GM23338 (cell line): ENCODE results near the gene KRTAP10-1. TPM values are rescaled to one million over a fixed set of nuclear protein-coding genes. Genes with fewer than 3 reads are reported as not detected.

Experiments
- ATAC-seq: fragments of 200-7000 bp; cut with Tn5 transposase; 3 replicates; pipeline ENCODE4 v1.9.1; 2020
- DNase-seq: peaks from one replicate; pipeline ENCODE4 v3.0.0-alpha.2; 2015; ENCODE audit warnings: low spot score
- H2AFZ ChIP-seq: fragments of 200-600 bp; sonication (generic); 2 replicates; pipeline ENCODE4 v1.8.0; 2016; ENCODE audit warnings: antibody characterized with exemption, mild to moderate bottlenecking, moderate library complexity
- H3F3A ChIP-seq: fragments of 200-600 bp; sonication (generic); replicated peaks from 2 replicates; pipeline ENCODE4 v1.8.0; 2017; ENCODE audit warnings: antibody characterized with exemption, mixed run types, low read depth
- H3K27ac ChIP-seq: fragments of 200-600 bp; sonication (generic); 2 replicates; pipeline ENCODE4 v1.6.1; 2016; ENCODE audit warnings: low read depth
- H3K27me3 ChIP-seq: fragments of 200-600 bp; sonication (generic); 2 replicates; pipeline ENCODE4 v1.8.0; 2016; ENCODE audit warnings: mild to moderate bottlenecking, mixed run types, moderate library complexity; ENCODE audit not compliant: insufficient read depth
- H3K36me3 ChIP-seq: fragments of 200-600 bp; sonication (generic); 2 replicates; pipeline ENCODE4 v1.8.0; 2016; ENCODE audit warnings: mild to moderate bottlenecking; ENCODE audit not compliant: insufficient read depth
- H3K4me1 ChIP-seq: fragments of 200-600 bp; sonication (generic); 2 replicates; pipeline ENCODE4 v1.8.0; 2016; ENCODE audit warnings: mild to moderate bottlenecking, moderate library complexity; ENCODE audit not compliant: insufficient read depth
- H3K4me2 ChIP-seq: fragments of 200-600 bp; sonication (generic); 2 replicates; pipeline ENCODE4 v1.7.1; 2017; ENCODE audit warnings: mixed run types
- H3K4me3 ChIP-seq: fragments of 200-600 bp; sonication (generic); 2 replicates; pipeline ENCODE4 v1.6.1; 2016; ENCODE audit warnings: mixed run types
- H3K79me2 ChIP-seq: fragments of 200-600 bp; sonication (generic); replicated peaks from 2 replicates; pipeline ENCODE4 v1.8.0; 2017; ENCODE audit warnings: mild to moderate bottlenecking; ENCODE audit not compliant: insufficient read depth
- H3K9me2 ChIP-seq: fragments of 200-600 bp; sonication (generic); 2 replicates; pipeline ENCODE4 v1.8.0; 2017; ENCODE audit not compliant: insufficient read depth
- H4K20me1 ChIP-seq: fragments of 200-600 bp; sonication (generic); replicated peaks from 2 replicates; pipeline ENCODE4 v1.8.0; 2017; ENCODE audit warnings: mild to moderate bottlenecking; ENCODE audit not compliant: insufficient read depth
- H3K27ac Mint-ChIP-seq: 2 replicates; pipeline ENCODE4 v1.8.0; 2020; ENCODE audit warnings: inconsistent platforms, mild to moderate bottlenecking, moderate library complexity, mixed read lengths
- H3K27me3 Mint-ChIP-seq: 3 replicates; pipeline ENCODE4 v1.8.0; 2022; ENCODE audit warnings: low read depth, mild to moderate bottlenecking, moderate library complexity, mixed read lengths, inconsistent platforms; ENCODE audit not compliant: insufficient read depth, poor library complexity
- H3K36me3 Mint-ChIP-seq: 3 replicates; pipeline ENCODE4 v1.8.0; 2021; ENCODE audit warnings: low read depth, mild to moderate bottlenecking, inconsistent platforms, moderate library complexity, mixed read lengths
- H3K4me1 Mint-ChIP-seq: 3 replicates; pipeline ENCODE4 v1.8.0; 2020; ENCODE audit warnings: mild to moderate bottlenecking, inconsistent platforms, mixed read lengths
- H3K4me3 Mint-ChIP-seq: 3 replicates; pipeline ENCODE4 v1.8.0; 2021; ENCODE audit warnings: moderate library complexity, mild to moderate bottlenecking, inconsistent platforms, mixed read lengths
- H3K9me3 Mint-ChIP-seq: 3 replicates; pipeline ENCODE4 v1.8.0; 2020; ENCODE audit warnings: moderate library complexity, mild to moderate bottlenecking, inconsistent platforms, mixed read lengths
- CREB1 ChIP-seq: fragments of 250-450 bp; sonication (Bioruptor Pico); IDR thresholded peaks from 2 replicates; pipeline ENCODE4 v1.5.0; 2020; ENCODE audit warnings: low read depth, mild to moderate bottlenecking, moderate library complexity
- EZH2 ChIP-seq: fragments of 200-600 bp; sonication (generic); IDR thresholded peaks from one replicate; pipeline ENCODE4 v1.8.0; 2017; ENCODE audit warnings: antibody characterized with exemption, mild to moderate bottlenecking, low read depth; ENCODE audit not compliant: unreplicated experiment
- EZH2phosphoT487 ChIP-seq: fragments of 200-600 bp; sonication (generic); IDR thresholded peaks from one replicate; pipeline ENCODE4 v1.8.1; 2018; ENCODE audit warnings: antibody characterized with exemption; ENCODE audit not compliant: unreplicated experiment
- JUNB ChIP-seq: IDR thresholded peaks from one replicate; pipeline ENCODE4 v1.6.1; 2016; ENCODE audit warnings: antibody characterized with exemption; ENCODE audit not compliant: unreplicated experiment
- NANOG ChIP-seq: IDR thresholded peaks from 2 replicates; pipeline ENCODE4 v1.6.1; 2016; ENCODE audit warnings: antibody characterized with exemption, borderline replicate concordance
- POLR2AphosphoS5 ChIP-seq: IDR thresholded peaks from 2 replicates; pipeline ENCODE4 v1.6.1; 2016; ENCODE audit warnings: antibody characterized with exemption, low read depth
- STAT1 ChIP-seq: IDR thresholded peaks from one replicate; pipeline ENCODE4 v1.6.1; 2016; ENCODE audit warnings: antibody characterized with exemption; ENCODE audit not compliant: unreplicated experiment
- ZNF114 ChIP-seq: fragments of 250-450 bp; sonication (Bioruptor Pico); IDR thresholded peaks from 2 replicates; pipeline ENCODE4 v1.5.0; 2020; ENCODE audit warnings: mild to moderate bottlenecking, moderate library complexity
- ZNF331 ChIP-seq: fragments of 250-450 bp; sonication (Bioruptor Pico); IDR thresholded peaks from 2 replicates; pipeline ENCODE4 v1.5.0; 2020; ENCODE audit warnings: low read depth, mild to moderate bottlenecking, moderate library complexity
- ZNF462 ChIP-seq: fragments of 250-450 bp; sonication (Bioruptor Pico); IDR thresholded peaks from 2 replicates; pipeline ENCODE4 v1.5.0; 2020; ENCODE audit warnings: mild to moderate bottlenecking, moderate library complexity
- polyA plus RNA-seq: library from polyadenylated mRNA; unstranded; fragments of >200 nt; fragmentation: Nextera tagmentation; extraction: Ambion mirVana; gene quantifications from 2 replicates; pipeline ENCODE4 v1.2.1, GENCODE V29; 2016
- total RNA-seq: library from RNA; depleted of rRNA; stranded (reverse); fragments of >200 nt; shearing (Covaris generic); gene quantifications from 2 replicates; pipeline ENCODE4 v1.2.3, GENCODE V29; 2014
- TF ChIP-seq, protein P1 (sequence below): IDR thresholded peaks from 2 replicates; pipeline ENCODE4 v1.6.1; 2016; ENCODE audit warnings: antibody characterized with exemption
- TF ChIP-seq, protein P2 (sequence below), 2 experiments: fragments of 200-600 bp in 1 of 2; sonication (generic) in 1 of 2; conservative IDR thresholded peaks; 2 replicates each; pipeline versions ENCODE4 v1.5.1 to v1.6.1; 2016 to 2017; ENCODE audit warnings: antibody characterized with exemption in 2 of 2, low read depth in 2 of 2, mild to moderate bottlenecking in 2 of 2, moderate library complexity in 1 of 2
- TF ChIP-seq, protein P3 (sequence below): IDR thresholded peaks from one replicate; pipeline ENCODE4 v1.6.1; 2018; ENCODE audit warnings: antibody characterized with exemption; ENCODE audit not compliant: unreplicated experiment

Gene KRTAP10-1
- total and polyA plus RNA-seq, 2 experiments from 2014 or later, result not detected

DNA sequence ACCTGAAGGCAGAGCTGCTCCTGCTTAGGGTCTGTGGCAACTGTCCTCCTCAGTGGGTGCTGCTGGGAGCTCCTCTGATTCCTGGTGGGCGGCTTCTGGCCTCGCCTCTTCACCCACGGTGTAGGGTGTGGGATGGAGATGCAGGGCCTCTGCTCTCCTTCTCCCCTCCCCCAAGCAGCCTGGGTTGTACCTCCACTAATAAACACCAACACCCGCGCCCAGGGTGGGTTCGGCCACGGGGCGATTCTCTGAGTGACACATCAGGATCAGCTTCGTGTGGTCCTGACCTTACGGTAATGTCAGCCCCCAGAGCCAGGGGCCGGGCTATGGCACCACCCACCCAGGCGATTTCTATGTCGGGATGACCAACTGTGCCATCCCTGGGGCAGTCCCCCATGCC lies 23.7 kb downstream of the KRTAP10-1 start:
- no peak overlapping the region for H3K4me3 ChIP-seq
- H3K4me1 ChIP-seq, result no peaks in the 10 kb centered on the region
- H3K27me3 ChIP-seq, result no peaks in the 10 kb centered on the region
- H3K9me2 ChIP-seq, result 0 out of 2 replicates have a peak, but pooled peaks cover 6% of the 10 kb centered on the region
- no peak overlapping the region for H3K27ac ChIP-seq
- TF ChIP-seq JUNB, result no peak
- no peak for TF ChIP-seq CREB1 (CRISPR knock-in tag)
- TF ChIP-seq ZNF331 (CRISPR knock-in tag), result no peak
- no peak for TF ChIP-seq EZH2
- no peak for TF ChIP-seq NANOG
- no peak for TF ChIP-seq ZNF114
- TF ChIP-seq STAT1, result no peak
- TF ChIP-seq, protein P1, sequence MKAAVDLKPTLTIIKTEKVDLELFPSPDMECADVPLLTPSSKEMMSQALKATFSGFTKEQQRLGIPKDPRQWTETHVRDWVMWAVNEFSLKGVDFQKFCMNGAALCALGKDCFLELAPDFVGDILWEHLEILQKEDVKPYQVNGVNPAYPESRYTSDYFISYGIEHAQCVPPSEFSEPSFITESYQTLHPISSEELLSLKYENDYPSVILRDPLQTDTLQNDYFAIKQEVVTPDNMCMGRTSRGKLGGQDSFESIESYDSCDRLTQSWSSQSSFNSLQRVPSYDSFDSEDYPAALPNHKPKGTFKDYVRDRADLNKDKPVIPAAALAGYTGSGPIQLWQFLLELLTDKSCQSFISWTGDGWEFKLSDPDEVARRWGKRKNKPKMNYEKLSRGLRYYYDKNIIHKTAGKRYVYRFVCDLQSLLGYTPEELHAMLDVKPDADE, result no peak
- TF ChIP-seq, protein P2, sequence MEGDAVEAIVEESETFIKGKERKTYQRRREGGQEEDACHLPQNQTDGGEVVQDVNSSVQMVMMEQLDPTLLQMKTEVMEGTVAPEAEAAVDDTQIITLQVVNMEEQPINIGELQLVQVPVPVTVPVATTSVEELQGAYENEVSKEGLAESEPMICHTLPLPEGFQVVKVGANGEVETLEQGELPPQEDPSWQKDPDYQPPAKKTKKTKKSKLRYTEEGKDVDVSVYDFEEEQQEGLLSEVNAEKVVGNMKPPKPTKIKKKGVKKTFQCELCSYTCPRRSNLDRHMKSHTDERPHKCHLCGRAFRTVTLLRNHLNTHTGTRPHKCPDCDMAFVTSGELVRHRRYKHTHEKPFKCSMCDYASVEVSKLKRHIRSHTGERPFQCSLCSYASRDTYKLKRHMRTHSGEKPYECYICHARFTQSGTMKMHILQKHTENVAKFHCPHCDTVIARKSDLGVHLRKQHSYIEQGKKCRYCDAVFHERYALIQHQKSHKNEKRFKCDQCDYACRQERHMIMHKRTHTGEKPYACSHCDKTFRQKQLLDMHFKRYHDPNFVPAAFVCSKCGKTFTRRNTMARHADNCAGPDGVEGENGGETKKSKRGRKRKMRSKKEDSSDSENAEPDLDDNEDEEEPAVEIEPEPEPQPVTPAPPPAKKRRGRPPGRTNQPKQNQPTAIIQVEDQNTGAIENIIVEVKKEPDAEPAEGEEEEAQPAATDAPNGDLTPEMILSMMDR (conservative IDR thresholded peaks at IDR 0.05; ENCODE audit: low read depth in 2 of 2), result no peak
- TF ChIP-seq EZH2phosphoT487, result no peak
- TF ChIP-seq POLR2AphosphoS5, result no peak
- TF ChIP-seq ZNF462 (CRISPR knock-in tag), result no peak
- TF ChIP-seq, protein P3, sequence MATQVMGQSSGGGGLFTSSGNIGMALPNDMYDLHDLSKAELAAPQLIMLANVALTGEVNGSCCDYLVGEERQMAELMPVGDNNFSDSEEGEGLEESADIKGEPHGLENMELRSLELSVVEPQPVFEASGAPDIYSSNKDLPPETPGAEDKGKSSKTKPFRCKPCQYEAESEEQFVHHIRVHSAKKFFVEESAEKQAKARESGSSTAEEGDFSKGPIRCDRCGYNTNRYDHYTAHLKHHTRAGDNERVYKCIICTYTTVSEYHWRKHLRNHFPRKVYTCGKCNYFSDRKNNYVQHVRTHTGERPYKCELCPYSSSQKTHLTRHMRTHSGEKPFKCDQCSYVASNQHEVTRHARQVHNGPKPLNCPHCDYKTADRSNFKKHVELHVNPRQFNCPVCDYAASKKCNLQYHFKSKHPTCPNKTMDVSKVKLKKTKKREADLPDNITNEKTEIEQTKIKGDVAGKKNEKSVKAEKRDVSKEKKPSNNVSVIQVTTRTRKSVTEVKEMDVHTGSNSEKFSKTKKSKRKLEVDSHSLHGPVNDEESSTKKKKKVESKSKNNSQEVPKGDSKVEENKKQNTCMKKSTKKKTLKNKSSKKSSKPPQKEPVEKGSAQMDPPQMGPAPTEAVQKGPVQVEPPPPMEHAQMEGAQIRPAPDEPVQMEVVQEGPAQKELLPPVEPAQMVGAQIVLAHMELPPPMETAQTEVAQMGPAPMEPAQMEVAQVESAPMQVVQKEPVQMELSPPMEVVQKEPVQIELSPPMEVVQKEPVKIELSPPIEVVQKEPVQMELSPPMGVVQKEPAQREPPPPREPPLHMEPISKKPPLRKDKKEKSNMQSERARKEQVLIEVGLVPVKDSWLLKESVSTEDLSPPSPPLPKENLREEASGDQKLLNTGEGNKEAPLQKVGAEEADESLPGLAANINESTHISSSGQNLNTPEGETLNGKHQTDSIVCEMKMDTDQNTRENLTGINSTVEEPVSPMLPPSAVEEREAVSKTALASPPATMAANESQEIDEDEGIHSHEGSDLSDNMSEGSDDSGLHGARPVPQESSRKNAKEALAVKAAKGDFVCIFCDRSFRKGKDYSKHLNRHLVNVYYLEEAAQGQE, result no peak
- no peaks in the 10 kb centered on the region for H3K36me3 ChIP-seq
- no peak for DNase-seq
- Mint-ChIP-seq H3K36me3 (peaks cover 4% of the 10 kb centered on the region; the same call in 1 of the 3 replicates), H3K9me3 (peaks cover 3% of the 10 kb centered on the region; the same call in 1 of the 3 replicates), H3K27ac (no peak overlapping the region), H3K27me3 (peaks cover 10% of the 10 kb centered on the region), H3K4me3 (no peak overlapping the region), H3K4me1 (no peaks in the 10 kb centered on the region; the same call in 2 of the 3 replicates)
- no peak overlapping the region for H2AFZ ChIP-seq
- H3K4me2 ChIP-seq, result no peak overlapping the region
- no peaks in the 10 kb centered on the region for H3F3A ChIP-seq
- no peaks in the 10 kb centered on the region for H3K79me2 ChIP-seq
- no peaks in the 10 kb centered on the region for H4K20me1 ChIP-seq
- ATAC-seq, result no peak
